ENCODE measurements around the gene FAM13A.

Gene FAM13A

GRCh38 chr4:88843067-88843685 lies 213.8 kb downstream of the FAM13A start:
- DNase-seq (ENCODE audit: low read depth in 2 of 2): no peak

- DNase-seq (ENCODE audit: low read depth in 2 of 2): no peak
Observed at GRCh38 chr4:88841635-88842034, 215.3 kb downstream of the FAM13A start.

- DNase-seq (ENCODE audit: low read depth in 2 of 2): no peak
Observed at GRCh38 chr4:88836216-88836615, 220.8 kb downstream of the FAM13A start.

- no peak for DNase-seq (ENCODE audit: low read depth in 2 of 2)
Observed at GRCh38 chr4:88831031-88831430, 226.0 kb downstream of the FAM13A start.

GRCh38 chr4:88830598-88830997 lies 226.4 kb downstream of the FAM13A start:
- no peak for DNase-seq (ENCODE audit: low read depth in 2 of 2)

GRCh38 chr4:88828842-88829571 lies 228.0 kb downstream of the FAM13A start:
- DNase-seq (ENCODE audit: low read depth in 2 of 2): no peak

GRCh38 chr4:88827442-88827841 lies 229.5 kb downstream of the FAM13A start:
- no peak for DNase-seq (ENCODE audit: low read depth in 2 of 2)

- DNase-seq (ENCODE audit: low read depth in 2 of 2): no peak
Observed at GRCh38 chr4:88826771-88827170, 230.2 kb downstream of the FAM13A start.

GRCh38 chr4:88825931-88826330 lies 231.1 kb downstream of the FAM13A start:
- DNase-seq (ENCODE audit: low read depth in 2 of 2): no peak

- DNase-seq (ENCODE audit: low read depth in 2 of 2): peak in 1 of 2 donors; percentile 12
Observed at GRCh38 chr4:88823058-88823919, 233.7 kb downstream of the FAM13A start.

- no peak for DNase-seq (ENCODE audit: low read depth in 2 of 2)
Observed at GRCh38 chr4:88822034-88822789, 234.8 kb downstream of the FAM13A start.

GRCh38 chr4:88821522-88821921 lies 235.5 kb downstream of the FAM13A start:
- DNase-seq (ENCODE audit: low read depth in 2 of 2): no peak

GRCh38 chr4:88820698-88821415 lies 236.1 kb downstream of the FAM13A start:
- no peak for DNase-seq (ENCODE audit: low read depth in 2 of 2)

GRCh38 chr4:88819818-88820697 lies 236.9 kb downstream of the FAM13A start:
- DNase-seq (ENCODE audit: low read depth in 2 of 2): no peak

- peak in 1 of 2 donors; percentile 21 for DNase-seq (ENCODE audit: low read depth in 2 of 2)
Observed at GRCh38 chr4:88818631-88819470, 238.1 kb downstream of the FAM13A start.

GRCh38 chr4:88817740-88818139 lies 239.2 kb downstream of the FAM13A start:
- no peak for DNase-seq (ENCODE audit: low read depth in 2 of 2)

- DNase-seq (ENCODE audit: low read depth in 2 of 2): no peak
Observed at GRCh38 chr4:88816360-88816759, 240.6 kb downstream of the FAM13A start.

- no peak for DNase-seq (ENCODE audit: low read depth in 2 of 2)
Observed at GRCh38 chr4:88814043-88814617, 242.9 kb downstream of the FAM13A start.

GRCh38 chr4:88813013-88813412 lies 244.0 kb downstream of the FAM13A start:
- no peak for DNase-seq (ENCODE audit: low read depth in 2 of 2)

Measured in stimulated activated CD4-positive, alpha-beta T cell treated with anti-CD3 and anti-CD28 coated beads, Interleukin-1b, Interleukin-23, amount 100 ng/mL, for 1 hour (primary cell).